ENCODE results near the gene BNIP3. TPM values are rescaled to one million over a fixed set of nuclear protein-coding genes. Genes with fewer than 3 reads are reported as not detected.

Gene BNIP3
- total and polyA plus RNA-seq, 2 of the 13 experiments (the other 11 are each of a cell fraction or from before 2014, with no cell fraction given), result 73.7 to 223 TPM

DNA sequence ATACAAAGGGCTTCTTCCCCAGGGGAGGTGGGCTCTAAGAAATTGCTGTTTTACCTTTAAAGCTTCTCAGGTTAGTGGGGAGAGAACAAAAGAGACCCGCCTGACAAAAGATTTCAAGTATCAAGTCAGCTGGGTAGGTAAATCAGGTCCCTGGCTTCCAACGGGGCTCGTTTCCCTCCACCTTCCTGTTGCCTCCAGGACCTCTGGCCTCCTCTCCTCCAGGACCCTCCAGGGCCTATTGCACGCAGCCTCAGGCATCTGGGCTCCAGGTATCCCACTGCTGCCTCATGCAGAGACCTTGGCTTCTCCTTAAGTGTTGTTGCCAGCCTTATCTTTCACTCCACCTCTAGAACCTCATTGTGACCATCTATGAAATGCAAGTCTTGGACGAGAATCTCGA, 2.9 kb downstream of the BNIP3 start:
- in situ Hi-C loops (cut with HindIII; ENCODE audit: extremely low pct_ligation_motif_present, low pct_unique_long_range_greater_than_20kb), result loop anchor here (5.0 kb wide), 1 partner anchor 43 kb away; no protein-coding TSS in a partner anchor
- CTCF ChIA-PET (ENCODE audit: low intra/inter-chr PET ratio, low total read pairs), result no interaction called here
- Histone ChIP-seq H3K27ac (ENCODE audit: extremely low read length, insufficient read depth, low read length) (peak overlapping the region; percentile 15), H3K27me3 (ENCODE audit: control insufficient read depth in 1 of 2, insufficient read depth in 2 of 2, low read length in 2 of 2) (no peaks in the 10 kb centered on the region; a peak in 1 of 5 replicates), H3K4me1 (ENCODE audit: insufficient read depth, low read length) (peaks cover 73% of the 10 kb centered on the region), H3K9ac (ENCODE audit: insufficient read depth, low read depth, low read length) (peak overlapping the region; percentile 91), H3K36me3 (replicated peaks in 1 of 2; ENCODE audit: control insufficient read depth in 1 of 2, insufficient read depth in 2 of 2, low read length in 2 of 2) (peaks cover 9 to 32% of the 10 kb centered on the region in 2 experiments), H3K9me3 (ENCODE audit: low read length) (no peaks in the 10 kb centered on the region), H4K20me1 (ENCODE audit: insufficient read depth, low read length) (peaks cover 71% of the 10 kb centered on the region), H3K4me3 (replicated peaks in 1 of 3; ENCODE audit: insufficient read depth in 1 of 3, low read depth in 2 of 3, low read length in 3 of 3) (peak overlapping the region; percentile 88 to 98 (median 91)), H3K4me2 (ENCODE audit: low read depth, low read length) (peak overlapping the region; percentile 91), H3K79me2 (ENCODE audit: insufficient read depth, low read length) (peaks cover 78% of the 10 kb centered on the region), H2AFZ (ENCODE audit: low read length) (no peak overlapping the region)
- BruUV-seq (replicated peaks), result no TSS peak
- no peak for FAIRE-seq
- intact Hi-C loops (cut with micrococcal nuclease; ENCODE audit: unreplicated experiment), result loop anchor here (2.0 to 5.0 kb wide), 2 partner anchors 44 to 77 kb away; partner anchors contain the start of gene PPP2R2D
- 56% methylated on average over 6 of the region's 6 CpGs for whole genome bisulfite sequencing (ENCODE audit: low lambda C conversion rate)
- no peak for ATAC-seq
- TF ChIP-seq, protein P1, sequence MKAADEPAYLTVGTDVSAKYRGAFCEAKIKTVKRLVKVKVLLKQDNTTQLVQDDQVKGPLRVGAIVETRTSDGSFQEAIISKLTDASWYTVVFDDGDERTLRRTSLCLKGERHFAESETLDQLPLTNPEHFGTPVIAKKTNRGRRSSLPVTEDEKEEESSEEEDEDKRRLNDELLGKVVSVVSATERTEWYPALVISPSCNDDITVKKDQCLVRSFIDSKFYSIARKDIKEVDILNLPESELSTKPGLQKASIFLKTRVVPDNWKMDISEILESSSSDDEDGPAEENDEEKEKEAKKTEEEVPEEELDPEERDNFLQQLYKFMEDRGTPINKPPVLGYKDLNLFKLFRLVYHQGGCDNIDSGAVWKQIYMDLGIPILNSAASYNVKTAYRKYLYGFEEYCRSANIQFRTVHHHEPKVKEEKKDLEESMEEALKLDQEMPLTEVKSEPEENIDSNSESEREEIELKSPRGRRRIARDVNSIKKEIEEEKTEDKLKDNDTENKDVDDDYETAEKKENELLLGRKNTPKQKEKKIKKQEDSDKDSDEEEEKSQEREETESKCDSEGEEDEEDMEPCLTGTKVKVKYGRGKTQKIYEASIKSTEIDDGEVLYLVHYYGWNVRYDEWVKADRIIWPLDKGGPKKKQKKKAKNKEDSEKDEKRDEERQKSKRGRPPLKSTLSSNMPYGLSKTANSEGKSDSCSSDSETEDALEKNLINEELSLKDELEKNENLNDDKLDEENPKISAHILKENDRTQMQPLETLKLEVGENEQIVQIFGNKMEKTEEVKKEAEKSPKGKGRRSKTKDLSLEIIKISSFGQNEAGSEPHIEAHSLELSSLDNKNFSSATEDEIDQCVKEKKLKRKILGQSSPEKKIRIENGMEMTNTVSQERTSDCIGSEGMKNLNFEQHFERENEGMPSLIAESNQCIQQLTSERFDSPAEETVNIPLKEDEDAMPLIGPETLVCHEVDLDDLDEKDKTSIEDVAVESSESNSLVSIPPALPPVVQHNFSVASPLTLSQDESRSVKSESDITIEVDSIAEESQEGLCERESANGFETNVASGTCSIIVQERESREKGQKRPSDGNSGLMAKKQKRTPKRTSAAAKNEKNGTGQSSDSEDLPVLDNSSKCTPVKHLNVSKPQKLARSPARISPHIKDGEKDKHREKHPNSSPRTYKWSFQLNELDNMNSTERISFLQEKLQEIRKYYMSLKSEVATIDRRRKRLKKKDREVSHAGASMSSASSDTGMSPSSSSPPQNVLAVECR (CRISPR knock-in tag; IDR thresholded peaks at IDR 0.05; ENCODE audit: borderline replicate concordance), result peak; percentile 29; the same call in 1 of the 2 replicates
- TF ChIP-seq U2AF2 (IDR thresholded peaks at IDR 0.05; ENCODE audit: low read depth, low read length), result no peak
- no peak for TF ChIP-seq ZNF496 (CRISPR knock-in tag; IDR thresholded peaks at IDR 0.05; ENCODE audit: insufficient replicate concordance)
- TF ChIP-seq, protein P2, sequence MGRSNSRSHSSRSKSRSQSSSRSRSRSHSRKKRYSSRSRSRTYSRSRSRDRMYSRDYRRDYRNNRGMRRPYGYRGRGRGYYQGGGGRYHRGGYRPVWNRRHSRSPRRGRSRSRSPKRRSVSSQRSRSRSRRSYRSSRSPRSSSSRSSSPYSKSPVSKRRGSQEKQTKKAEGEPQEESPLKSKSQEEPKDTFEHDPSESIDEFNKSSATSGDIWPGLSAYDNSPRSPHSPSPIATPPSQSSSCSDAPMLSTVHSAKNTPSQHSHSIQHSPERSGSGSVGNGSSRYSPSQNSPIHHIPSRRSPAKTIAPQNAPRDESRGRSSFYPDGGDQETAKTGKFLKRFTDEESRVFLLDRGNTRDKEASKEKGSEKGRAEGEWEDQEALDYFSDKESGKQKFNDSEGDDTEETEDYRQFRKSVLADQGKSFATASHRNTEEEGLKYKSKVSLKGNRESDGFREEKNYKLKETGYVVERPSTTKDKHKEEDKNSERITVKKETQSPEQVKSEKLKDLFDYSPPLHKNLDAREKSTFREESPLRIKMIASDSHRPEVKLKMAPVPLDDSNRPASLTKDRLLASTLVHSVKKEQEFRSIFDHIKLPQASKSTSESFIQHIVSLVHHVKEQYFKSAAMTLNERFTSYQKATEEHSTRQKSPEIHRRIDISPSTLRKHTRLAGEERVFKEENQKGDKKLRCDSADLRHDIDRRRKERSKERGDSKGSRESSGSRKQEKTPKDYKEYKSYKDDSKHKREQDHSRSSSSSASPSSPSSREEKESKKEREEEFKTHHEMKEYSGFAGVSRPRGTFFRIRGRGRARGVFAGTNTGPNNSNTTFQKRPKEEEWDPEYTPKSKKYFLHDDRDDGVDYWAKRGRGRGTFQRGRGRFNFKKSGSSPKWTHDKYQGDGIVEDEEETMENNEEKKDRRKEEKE (IDR thresholded peaks at IDR 0.05), result no peak
- TF ChIP-seq, protein P3, sequence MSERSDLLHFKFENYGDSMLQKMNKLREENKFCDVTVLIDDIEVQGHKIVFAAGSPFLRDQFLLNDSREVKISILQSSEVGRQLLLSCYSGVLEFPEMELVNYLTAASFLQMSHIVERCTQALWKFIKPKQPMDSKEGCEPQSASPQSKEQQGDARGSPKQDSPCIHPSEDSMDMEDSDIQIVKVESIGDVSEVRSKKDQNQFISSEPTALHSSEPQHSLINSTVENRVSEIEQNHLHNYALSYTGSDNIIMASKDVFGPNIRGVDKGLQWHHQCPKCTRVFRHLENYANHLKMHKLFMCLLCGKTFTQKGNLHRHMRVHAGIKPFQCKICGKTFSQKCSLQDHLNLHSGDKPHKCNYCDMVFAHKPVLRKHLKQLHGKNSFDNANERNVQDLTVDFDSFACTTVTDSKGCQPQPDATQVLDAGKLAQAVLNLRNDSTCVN (CRISPR knock-in tag; IDR thresholded peaks at IDR 0.05; ENCODE audit: borderline replicate concordance), result no peak
- peak; percentile 14; the same call in 1 of the 2 replicates for TF ChIP-seq ZFY (CRISPR knock-in tag; IDR thresholded peaks at IDR 0.05)
- 0 out of 2 replicates have a peak, but pooled peaks have one; percentile 0 for TF ChIP-seq POLR2G (IDR thresholded peaks at IDR 0.05; ENCODE audit: low read depth, low read length)
- TF ChIP-seq TBX2 (CRISPR knock-in tag; IDR thresholded peaks at IDR 0.05; ENCODE audit: borderline replicate concordance), result peak; percentile 4; the same call in 1 of the 2 replicates
- no peak for TF ChIP-seq ZFP41 (CRISPR knock-in tag; IDR thresholded peaks at IDR 0.05; ENCODE audit: borderline replicate concordance)
- DNase-seq (ENCODE audit: low spot score), result no peak
- POLR2A ChIA-PET, result interaction anchor here (1.6 to 4.3 kb wide), 3 partner anchors 19 to 87 kb away, joined by 3 to 49 read pairs (median 17); partner anchors contain the start of gene PPP2R2D

Measured in HepG2 (cell line).